B cell (primary cell): ENCODE measurements around the gene NRIP3.

Source experiments
- CTCF ChIP-seq: fragments of 200-600 bp; IDR thresholded peaks from one replicate; pipeline ENCODE4 v1.8.0; 2022; ENCODE audit warnings: antibody characterized with exemption, mild to moderate bottlenecking
- EZH2 ChIP-seq: IDR thresholded peaks from 2 replicates; pipeline ENCODE4 v1.6.1; 2012; ENCODE audit warnings: borderline replicate concordance, low read depth, mild to moderate bottlenecking, moderate library complexity, low read length; ENCODE audit not compliant: insufficient read depth, poor library complexity, severe bottlenecking

GRCh38 chr11:9002920-9003572, 755 bp downstream of the NRIP3 start:
- TF ChIP-seq CTCF (no peak), EZH2 (no peak)
